ENCODE data around the gene SARS2.
A peak's percentile ranks its signal among the peaks of the same experiment; 100 is the strongest.

SARS2 gene

DNA sequence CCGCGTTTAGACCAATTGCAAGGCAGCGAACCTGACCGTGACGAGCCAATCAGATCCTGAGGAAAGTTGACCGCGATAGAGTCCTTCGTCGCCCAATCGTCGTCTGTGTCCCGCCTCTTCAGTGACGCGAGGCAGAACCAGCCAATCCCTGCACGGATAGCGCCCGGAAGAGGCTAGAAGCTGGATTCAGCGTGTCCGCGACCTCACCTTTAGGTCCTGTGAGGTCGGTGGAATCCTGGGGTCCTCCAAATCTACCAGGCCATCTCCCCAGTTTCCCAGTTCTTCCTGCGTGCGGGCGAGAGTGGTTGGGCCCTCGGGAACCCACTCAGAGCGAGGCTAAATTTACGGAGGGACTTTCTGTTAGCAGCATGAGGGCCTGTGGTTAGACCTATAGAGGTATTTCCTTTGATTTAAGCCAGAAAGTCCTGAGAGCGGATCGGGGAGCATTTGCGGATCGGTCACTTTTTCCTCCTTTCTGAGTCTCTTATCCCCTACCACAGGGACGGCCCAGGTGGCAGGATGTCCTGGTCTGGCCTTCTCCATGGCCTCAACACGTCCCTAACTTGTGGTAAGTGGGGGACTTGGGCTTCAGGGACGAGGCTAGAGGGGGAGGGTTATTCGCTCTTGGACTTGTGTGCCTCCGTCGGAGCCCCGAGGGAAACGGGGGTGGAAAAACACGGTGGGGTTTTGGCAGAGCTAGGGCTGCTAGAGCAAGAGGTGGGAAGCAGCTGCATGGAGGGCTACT, 385 bp upstream of the SARS2 start, which contains the start of gene MRPS12:
Gene MRPS12, plus strand, starts transcription at position 169 of the 745 bp plus-strand sequence. Its CDS starts 351 bp downstream, at position 520.
- H3K9me3 Mint-ChIP-seq = peaks cover 4% of the 10 kb centered on the region
- peaks cover 45% of the 10 kb centered on the region for H3K4me1 Mint-ChIP-seq
- H3K27me3 Mint-ChIP-seq = no peaks in the 10 kb centered on the region
- H3K27ac Mint-ChIP-seq = peak within 1 kb of the TSS; percentile 97
- H3K36me3 Mint-ChIP-seq = peaks cover 37% of the 10 kb centered on the region
- ATAC-seq = peak; percentile 99
- peak within 1 kb of the TSS; percentile 82 for H3K4me3 Mint-ChIP-seq

DNA sequence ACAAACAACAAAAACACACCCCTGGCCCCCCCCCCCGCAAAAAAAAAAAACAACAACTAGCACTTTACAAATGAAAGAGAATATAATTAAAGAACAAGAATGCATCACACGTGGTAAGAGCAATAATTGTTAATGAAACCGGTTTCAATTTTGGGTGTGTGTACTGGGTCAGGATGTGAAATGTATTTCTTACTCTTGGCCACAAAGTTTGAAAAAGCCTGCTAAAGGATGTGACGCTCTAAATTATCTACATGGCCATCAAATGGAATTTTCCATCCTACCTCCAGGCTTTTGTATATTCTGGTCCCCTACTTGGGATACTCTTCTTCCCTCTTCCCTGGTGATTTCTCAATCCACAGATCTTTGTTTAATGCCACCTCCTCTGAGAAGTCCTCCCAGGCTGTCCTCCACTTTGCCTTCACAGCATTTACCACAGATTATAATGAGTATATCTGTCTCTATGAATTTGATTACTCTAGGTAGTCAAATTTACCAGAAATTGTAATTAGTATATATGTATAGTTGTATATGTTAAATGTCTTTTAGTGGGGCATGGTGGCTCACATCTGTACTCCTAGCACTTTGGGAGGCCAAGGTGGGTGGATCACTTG, 2.1 kb downstream of the SARS2 start:
- Mint-ChIP-seq H3K27me3 (no peaks in the 10 kb centered on the region), H3K9me3 (no peaks in the 10 kb centered on the region), H3K4me3 (no peak overlapping the region), H3K27ac (peak overlapping the region; percentile 97), H3K4me1 (peaks cover 40% of the 10 kb centered on the region), H3K36me3 (peaks cover 20% of the 10 kb centered on the region)
- no peak for ATAC-seq

DNA sequence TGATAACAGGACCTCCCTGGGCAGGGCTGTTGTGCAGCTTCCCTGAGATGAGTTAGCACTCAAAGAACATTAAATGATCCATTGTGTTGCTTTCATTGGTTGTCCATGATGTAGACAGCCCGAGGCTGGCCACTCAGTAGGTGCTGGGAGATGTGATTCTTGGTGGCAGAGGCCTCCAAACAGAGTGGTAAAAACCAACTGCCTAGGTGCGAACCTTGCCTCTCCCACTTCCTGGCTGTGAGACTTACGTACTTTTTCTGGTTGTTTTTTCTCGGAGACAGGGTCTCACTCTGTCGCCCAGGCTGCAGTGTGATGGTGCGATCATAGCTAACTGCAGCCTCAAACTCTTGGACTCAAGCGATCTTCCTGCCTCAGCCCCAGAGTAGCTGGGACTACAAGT, 6.2 kb downstream of the SARS2 start:
- ATAC-seq = no peak

DNA sequence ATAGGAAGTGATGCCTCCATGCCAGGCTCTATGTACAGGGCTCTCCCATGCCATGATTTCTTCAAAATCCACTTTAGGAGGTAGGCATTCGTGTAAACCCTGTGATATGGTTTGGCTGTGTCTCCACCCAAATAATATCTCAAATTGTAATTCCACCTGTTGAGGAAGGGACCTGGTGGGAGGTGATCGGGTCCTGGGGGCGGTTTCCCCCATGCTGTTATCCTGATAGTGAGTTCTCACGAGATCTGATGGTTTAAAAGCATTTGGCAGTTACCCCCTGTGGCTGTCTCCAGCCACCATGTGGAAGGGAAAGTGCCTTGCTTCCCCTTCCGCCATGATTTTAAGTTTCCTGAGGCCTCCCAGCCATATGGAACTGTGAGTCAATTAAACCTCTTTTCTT, 8.1 kb downstream of the SARS2 start:
- Mint-ChIP-seq H3K36me3 (peaks cover 14% of the 10 kb centered on the region), H3K4me3 (no peak overlapping the region), H3K4me1 (no peaks in the 10 kb centered on the region), H3K27ac (no peak overlapping the region), H3K9me3 (no peaks in the 10 kb centered on the region), H3K27me3 (no peaks in the 10 kb centered on the region)
- ATAC-seq = no peak

More for the DNA sequence above, 6.2 kb downstream of the SARS2 start:
- no peak overlapping the region for H3K27ac Mint-ChIP-seq
- no peaks in the 10 kb centered on the region for H3K9me3 Mint-ChIP-seq
- H3K36me3 Mint-ChIP-seq = peaks cover 14% of the 10 kb centered on the region
- H3K4me3 Mint-ChIP-seq = no peak overlapping the region
- H3K4me1 Mint-ChIP-seq = peaks cover 4% of the 10 kb centered on the region
- H3K27me3 Mint-ChIP-seq = no peaks in the 10 kb centered on the region

DNA sequence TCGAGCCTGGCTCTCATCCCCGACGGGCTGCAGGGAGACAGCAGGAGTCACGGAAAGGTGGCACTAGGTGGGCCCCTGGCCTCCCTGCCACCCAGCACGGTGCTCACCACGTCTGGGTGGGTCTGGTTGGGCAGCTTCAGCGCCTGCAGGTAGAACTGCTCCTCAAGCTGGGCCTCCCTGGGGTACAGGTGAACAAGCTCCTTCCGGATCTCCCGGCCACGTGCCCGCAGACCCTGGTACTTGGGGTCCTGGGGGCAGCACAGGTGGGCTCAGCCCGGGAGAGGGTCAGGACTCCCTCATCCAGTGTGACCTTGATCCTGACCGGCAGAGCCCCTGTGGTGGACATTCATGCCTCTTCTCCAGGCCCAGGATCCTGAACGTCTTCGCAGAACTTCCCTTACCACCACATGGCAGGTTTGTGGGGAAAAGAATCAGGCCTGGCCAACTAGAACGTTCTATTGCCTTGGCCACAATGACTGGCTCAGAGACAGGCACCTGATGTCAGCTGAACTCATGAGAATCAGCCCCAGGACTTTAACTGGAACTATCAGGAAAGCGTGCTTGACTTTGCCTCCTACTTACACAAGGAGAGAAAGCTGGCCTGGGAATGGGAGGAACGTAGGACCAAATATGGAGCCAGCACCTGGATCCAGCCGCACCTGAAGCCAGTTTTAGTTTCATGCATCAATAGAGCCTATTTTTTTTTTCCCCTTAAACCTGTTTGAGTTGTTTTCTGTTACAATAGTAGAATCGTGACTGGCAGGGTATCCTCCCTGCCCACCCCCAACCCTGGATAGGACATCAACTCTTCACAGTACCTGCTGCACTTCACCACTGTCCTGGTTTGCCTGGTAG, 8.9 kb downstream of the SARS2 start:
- Mint-ChIP-seq H3K4me3 (no peak overlapping the region), H3K27me3 (no peaks in the 10 kb centered on the region), H3K36me3 (peaks cover 14% of the 10 kb centered on the region), H3K27ac (no peak overlapping the region), H3K9me3 (no peaks in the 10 kb centered on the region), H3K4me1 (no peaks in the 10 kb centered on the region)
- ATAC-seq = peak; percentile 18

DNA sequence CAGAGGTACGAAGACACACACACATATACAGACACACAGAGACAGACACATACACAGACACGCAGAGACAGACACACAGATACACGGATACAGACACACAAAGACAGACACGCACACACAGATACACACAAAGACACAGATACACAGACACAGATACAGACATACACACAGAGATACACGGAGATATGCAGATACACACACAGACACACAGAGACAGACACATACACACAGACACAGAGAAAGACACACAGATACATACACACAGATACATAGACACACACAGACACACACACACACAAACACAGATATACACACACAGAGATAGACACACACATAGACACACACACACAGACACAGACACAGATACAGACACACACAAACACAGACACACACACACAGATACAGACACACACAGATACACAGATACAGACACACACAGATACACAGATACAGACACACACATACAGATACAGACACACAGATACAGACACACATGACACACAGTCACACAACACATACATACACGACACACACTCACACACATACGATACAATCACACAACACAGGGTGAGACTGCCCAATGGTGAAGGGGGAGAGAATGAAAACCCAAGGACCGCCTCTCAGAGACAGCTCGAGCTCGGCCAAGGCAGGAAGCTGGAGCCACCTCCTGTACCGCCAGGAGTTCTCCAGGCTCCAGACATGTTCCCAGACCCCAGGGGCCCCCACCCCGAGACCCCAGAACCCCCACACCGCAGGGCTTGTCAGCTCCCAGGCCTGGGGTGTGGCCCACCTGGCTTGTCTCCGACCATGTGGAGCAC, 9.8 kb downstream of the SARS2 start:
- Mint-ChIP-seq H3K4me1 (no peaks in the 10 kb centered on the region), H3K4me3 (no peak overlapping the region), H3K27me3 (no peaks in the 10 kb centered on the region), H3K9me3 (no peaks in the 10 kb centered on the region), H3K36me3 (peaks cover 21% of the 10 kb centered on the region), H3K27ac (no peak overlapping the region)
- ATAC-seq = no peak

DNA sequence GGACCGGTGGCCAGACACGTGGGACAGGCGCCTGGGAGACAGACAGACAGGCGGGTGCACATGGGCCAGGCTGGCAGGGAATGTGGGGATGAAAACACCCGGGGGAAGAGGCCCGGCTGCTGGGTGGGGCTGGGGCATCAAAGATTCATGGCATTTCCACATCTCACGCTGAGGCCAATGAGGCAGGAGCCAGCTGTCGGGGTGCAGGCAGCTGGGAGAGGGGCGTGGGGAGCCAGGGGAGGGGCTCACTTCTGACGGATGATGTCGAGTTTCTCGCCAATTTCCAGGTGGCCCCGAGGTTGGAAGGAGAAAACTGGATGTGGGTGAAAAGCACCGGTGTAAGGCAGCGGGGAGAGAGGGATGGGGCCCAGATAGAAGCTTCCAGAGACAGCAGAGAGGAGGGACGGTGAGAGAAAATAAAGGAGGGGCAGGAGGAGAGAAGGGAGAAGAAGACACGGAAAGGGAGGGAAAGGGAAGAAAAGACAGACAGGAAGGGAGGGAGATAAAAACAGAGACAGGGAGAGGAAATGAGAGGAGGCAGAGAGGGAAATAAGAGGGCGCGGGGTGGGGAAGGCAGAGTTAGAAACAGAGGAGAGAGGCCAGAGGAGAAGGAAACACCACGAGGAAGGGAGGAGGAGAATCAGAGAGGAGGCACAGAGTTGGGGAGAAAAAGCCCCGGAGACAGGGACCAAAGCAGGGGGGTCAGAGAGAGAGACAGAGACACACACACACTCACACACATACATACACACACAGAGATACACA, 10.5 kb downstream of the SARS2 start:
- Mint-ChIP-seq H3K9me3 (no peaks in the 10 kb centered on the region), H3K27me3 (no peaks in the 10 kb centered on the region), H3K4me1 (no peaks in the 10 kb centered on the region), H3K4me3 (no peak overlapping the region), H3K27ac (no peak overlapping the region), H3K36me3 (peaks cover 23% of the 10 kb centered on the region)
- ATAC-seq = no peak

DNA sequence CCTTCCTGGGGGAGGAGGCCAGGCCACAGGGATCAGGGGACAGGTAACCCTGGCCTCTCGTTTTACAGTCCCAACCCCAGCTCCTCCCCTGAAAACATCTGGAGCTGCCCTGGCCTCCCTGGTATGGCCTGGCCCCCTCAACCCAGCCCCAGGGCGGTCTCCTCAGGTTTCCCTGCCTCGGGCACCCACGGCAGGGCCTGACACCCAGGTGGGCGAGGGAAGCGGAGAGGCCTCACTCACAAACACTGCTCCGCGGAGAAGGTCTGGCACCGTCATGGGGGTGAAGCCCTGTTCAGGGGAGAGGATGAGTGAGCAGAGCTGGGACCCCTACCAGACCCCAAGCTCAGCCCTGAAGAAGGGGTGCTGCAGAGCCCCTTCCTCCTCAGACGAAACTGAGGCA, 12.0 kb downstream of the SARS2 start:
- no peak for ATAC-seq
- no peaks in the 10 kb centered on the region for H3K4me1 Mint-ChIP-seq
- no peaks in the 10 kb centered on the region for H3K27me3 Mint-ChIP-seq
- peaks cover 34% of the 10 kb centered on the region for H3K36me3 Mint-ChIP-seq
- no peak overlapping the region for H3K4me3 Mint-ChIP-seq
- H3K27ac Mint-ChIP-seq = no peak overlapping the region
- no peaks in the 10 kb centered on the region for H3K9me3 Mint-ChIP-seq

DNA sequence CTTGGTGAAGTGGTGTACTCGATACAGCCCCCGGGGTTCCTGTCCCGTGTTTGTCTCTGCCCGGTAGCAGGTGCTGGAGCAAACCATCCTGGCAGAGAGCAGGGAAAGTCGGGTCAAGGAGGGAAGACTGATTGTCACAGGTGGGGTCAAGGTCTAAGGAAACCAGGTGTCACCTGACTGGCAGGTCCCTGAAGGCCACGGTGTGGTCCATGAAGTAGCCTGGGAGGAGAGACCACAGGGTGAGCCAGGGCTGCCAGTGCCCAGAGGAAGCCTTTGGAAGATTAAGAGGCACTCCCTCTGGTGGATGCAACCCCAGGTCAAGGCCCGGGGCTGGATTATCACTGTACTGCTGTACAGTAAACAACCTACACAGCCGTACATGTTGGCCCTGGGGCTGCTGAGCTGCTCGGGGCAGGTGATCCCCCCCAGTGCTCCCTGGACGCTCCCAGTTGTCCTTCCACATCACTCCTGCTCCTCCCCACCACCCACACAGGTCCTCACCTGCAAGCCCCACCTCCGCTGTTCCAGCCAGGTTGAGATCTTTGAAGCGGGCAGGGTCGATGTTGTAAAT, 12.6 kb downstream of the SARS2 start:
- Mint-ChIP-seq H3K27ac (no peak overlapping the region), H3K4me3 (no peak overlapping the region), H3K27me3 (no peaks in the 10 kb centered on the region), H3K36me3 (peaks cover 35% of the 10 kb centered on the region), H3K4me1 (peaks cover 3% of the 10 kb centered on the region), H3K9me3 (no peaks in the 10 kb centered on the region)
- ATAC-seq = no peak

DNA sequence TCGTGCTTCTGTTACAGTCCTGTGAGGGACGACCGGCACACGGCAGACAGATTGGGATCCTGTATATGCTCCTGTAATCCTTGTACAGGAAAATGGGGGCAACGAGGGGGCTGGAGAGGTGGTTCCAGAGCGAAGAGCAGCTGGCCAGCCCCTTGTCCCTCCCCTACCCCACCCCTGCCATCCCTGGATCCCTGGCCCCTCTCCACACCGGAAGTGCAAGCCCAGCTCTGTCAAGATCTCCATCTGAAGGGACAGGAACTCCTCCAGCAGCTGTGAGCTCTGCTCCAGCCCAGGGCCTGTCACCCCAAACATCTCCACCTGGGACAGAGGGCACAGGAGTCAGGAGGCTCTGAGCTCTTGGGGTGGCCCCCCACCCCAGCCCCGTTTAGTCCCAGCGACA, 13.0 kb downstream of the SARS2 start:
- Mint-ChIP-seq H3K27ac (no peak overlapping the region), H3K9me3 (no peaks in the 10 kb centered on the region), H3K4me1 (peaks cover 7% of the 10 kb centered on the region), H3K27me3 (no peaks in the 10 kb centered on the region), H3K4me3 (no peak overlapping the region), H3K36me3 (peaks cover 35% of the 10 kb centered on the region)
- ATAC-seq = no peak

DNA sequence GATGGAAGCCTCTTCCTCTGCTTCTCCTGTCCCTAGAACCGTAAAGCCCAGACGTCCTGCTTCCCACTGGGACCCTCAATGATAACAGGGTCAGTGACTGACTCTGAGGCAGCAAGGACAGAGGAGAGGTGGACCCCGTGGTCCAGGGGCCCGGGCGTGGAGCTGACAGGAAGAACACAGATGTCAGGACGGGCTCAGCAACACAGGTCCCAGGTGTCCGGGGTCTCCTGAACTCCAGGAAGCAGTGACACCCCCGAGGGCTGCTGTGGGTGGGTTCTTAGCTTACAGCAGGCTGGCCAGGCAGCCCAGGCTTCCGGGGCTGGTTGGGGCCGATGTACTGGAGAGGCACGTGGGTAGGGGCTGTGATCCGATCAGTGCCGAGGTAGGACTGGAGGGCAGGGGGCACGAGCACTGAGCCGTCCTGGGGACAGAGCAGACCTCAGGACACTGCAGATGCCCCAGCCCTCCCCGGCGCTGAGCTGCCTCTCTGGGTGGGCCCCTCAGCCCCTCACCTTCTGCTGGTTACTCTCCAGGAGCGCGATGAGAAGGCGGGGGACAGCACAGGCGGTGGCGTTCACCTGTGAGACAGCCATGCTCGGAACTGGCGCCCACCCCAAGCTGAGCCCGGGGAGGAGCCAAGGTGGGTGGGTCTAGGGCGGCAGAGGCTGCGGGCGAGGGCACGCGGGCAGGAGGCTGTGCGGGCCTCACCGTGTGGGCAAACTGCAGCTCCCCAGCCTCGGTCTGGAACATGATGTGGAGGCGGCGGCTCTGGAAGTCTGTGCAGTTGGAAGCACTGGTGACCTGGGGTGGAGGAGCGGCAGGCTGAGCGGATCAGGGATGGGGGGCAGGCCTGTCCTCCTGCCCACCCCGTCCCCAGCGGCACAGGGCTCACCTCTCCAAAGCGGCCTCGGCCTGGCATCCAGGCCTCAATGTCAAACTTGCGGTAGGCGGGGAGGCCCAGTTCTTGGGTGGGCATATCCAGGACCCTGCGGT, 14.9 kb downstream of the SARS2 start:
- Mint-ChIP-seq H3K4me1 (peaks cover 9% of the 10 kb centered on the region), H3K27ac (no peak overlapping the region), H3K27me3 (peaks cover 6% of the 10 kb centered on the region), H3K9me3 (no peaks in the 10 kb centered on the region), H3K36me3 (peaks cover 30% of the 10 kb centered on the region), H3K4me3 (no peak overlapping the region)
- no peak for ATAC-seq

DNA sequence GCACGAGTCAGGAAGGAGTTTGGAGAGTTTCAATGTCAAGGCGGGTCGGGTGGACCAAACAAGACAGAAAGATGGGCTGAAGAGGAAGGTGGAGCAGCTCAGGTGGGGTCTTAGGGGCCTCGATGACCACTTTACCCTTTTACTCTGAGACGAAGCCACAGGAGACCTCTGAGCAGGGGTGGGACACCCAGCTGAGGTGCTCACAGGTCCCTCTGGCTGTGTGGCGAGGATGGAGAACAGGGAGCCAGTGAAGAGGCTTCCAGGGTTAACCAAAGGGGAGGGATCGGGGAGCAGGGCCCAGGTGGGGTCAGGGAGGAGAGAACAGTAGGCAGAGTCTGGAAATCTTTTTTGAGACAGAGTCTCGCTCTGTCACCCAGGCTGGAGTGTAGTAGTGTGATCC, 16.6 kb downstream of the SARS2 start:
- Mint-ChIP-seq H3K4me3 (no peak overlapping the region), H3K4me1 (peaks cover 9% of the 10 kb centered on the region), H3K9me3 (no peaks in the 10 kb centered on the region), H3K27ac (no peak overlapping the region), H3K36me3 (peaks cover 39% of the 10 kb centered on the region), H3K27me3 (peaks cover 10% of the 10 kb centered on the region)
- ATAC-seq = no peak
